Transverse colon (tissue), 4 donors: ENCODE data around the gene MEIS3.

Source experiments
- EP300 ChIP-seq: sonication (generic); formaldehyde crosslinking; IDR thresholded peaks from one replicate; pipeline ENCODE4 v1.6.1; 2017; ENCODE audit warnings: antibody characterized with exemption, low read depth
- POLR2A ChIP-seq: fragments of 450-650 bp; IDR thresholded peaks from one replicate; pipeline ENCODE4 v1.6.1; 2016; ENCODE audit warnings: antibody characterized with exemption, mild to moderate bottlenecking, moderate library complexity
- POLR2AphosphoS5 ChIP-seq, 3 donors: sonication (generic); formaldehyde crosslinking; IDR thresholded peaks; one replicate each; pipeline ENCODE4 v1.6.1; 2016; ENCODE audit warnings: antibody characterized with exemption in 3 of 3
- TF ChIP-seq, protein P1 (sequence below), 5 experiments: fragments of 200-600 bp in 3 of 5; fragments of 450-650 bp in 2 of 5; sonication (generic) in 3 of 5; IDR thresholded peaks; 1 replicate in 2 of 5; 2 replicates in 3 of 5; pipeline ENCODE4 v1.5.1; 2016 to 2017; ENCODE audit warnings: antibody characterized with exemption in 5 of 5, inconsistent platforms in 3 of 5, mild to moderate bottlenecking in 2 of 5, moderate library complexity in 1 of 5

DNA sequence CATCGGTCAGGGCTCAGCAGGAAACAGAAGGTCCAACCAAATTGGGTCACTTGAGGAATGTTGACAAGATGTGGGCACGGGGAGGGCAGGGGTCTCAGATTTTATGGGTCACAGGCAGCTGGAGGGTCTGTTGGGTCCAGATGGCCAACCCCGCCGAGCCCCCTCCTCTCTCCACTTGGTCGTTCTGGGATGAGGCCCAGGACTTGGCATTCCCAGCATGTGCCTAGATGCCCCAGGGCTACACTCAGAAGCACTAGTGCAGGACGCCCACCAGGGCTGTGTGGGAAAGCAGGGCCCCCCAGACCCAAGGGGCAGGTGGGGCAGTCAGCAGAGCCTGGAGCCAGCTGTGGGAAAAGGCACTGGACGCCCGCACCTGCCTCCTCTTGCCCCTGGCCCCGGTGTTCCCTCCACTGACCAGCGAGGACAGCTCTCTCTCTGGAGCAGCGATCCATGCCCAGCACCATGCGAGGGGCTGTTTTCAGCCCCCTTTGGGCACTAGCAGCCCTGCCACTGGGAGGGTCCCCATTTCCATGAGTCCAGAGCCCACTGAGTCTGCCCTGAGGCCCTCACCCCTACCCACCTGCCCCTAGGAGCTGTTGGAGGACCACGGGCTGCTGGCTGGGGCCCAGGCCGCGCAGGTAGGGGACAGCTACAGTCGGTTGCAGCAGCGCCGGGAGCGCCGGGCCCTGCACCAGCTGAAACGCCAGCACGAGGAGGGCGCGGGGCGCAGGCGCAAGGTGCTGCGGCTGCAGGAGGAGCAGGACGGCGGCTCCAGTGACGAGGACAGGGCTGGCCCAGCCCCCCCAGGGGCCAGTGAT is 44.2 kb downstream of the MEIS3 start:
- TF ChIP-seq EP300 (no peak), POLR2A (no peak), POLR2AphosphoS5 (IDR thresholded peaks at IDR 0.05) (no peak)
- TF ChIP-seq, protein P1, sequence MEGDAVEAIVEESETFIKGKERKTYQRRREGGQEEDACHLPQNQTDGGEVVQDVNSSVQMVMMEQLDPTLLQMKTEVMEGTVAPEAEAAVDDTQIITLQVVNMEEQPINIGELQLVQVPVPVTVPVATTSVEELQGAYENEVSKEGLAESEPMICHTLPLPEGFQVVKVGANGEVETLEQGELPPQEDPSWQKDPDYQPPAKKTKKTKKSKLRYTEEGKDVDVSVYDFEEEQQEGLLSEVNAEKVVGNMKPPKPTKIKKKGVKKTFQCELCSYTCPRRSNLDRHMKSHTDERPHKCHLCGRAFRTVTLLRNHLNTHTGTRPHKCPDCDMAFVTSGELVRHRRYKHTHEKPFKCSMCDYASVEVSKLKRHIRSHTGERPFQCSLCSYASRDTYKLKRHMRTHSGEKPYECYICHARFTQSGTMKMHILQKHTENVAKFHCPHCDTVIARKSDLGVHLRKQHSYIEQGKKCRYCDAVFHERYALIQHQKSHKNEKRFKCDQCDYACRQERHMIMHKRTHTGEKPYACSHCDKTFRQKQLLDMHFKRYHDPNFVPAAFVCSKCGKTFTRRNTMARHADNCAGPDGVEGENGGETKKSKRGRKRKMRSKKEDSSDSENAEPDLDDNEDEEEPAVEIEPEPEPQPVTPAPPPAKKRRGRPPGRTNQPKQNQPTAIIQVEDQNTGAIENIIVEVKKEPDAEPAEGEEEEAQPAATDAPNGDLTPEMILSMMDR (IDR thresholded peaks at IDR 0.05), result no peak
